Lower leg skin (tissue), 3 donors: ENCODE data around the gene JSRP1.

ENCODE experiments used
- POLR2A ChIP-seq, 2 donors: fragments of 450-650 bp; IDR thresholded peaks; one replicate each; pipeline ENCODE4 v1.6.1; 2016 to 2017; ENCODE audit warnings: antibody characterized with exemption in 2 of 2, mild to moderate bottlenecking in 1 of 2, moderate library complexity in 1 of 2
- TF ChIP-seq, protein P1 (sequence below), 3 donors: fragments of 450-650 bp; IDR thresholded peaks; one replicate each; pipeline ENCODE4 v1.5.1; 2016; ENCODE audit warnings: antibody characterized with exemption in 3 of 3, mild to moderate bottlenecking in 3 of 3, moderate library complexity in 2 of 3

DNA sequence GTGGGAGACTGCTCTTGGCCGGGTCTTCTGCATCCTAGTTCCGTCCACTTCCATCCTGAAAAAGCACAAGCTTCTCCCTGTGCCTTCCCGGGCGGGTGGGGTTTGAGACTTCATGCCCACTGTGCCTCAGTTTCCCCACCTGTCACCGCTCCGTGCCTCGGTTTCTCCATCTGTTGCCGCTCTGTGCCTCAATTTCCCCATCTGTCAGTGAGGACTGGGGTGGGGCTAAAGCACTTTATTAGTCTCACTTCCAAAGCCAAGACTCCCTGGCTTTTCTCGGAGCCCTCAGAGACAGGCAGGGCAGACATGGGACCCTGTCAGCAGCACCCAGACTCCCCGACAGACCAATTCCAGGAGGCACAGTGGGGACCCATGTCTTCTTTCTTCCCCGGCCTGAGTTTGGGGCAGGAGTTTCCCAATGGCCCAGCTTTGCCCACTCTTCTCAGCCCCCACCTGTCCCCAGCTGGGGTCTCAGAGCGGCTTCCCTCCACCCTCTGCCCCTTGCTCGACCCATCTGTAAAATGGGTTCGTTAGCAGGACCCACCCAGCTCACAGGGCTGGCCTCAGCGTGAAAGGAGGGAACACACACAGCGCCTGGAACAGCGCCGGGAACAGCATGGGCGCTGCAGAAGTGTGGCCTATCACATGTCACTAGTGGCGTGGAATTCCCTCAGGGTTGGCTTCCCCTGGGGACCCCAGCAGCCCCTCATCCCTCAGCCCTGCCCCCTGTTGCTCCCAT is 30.4 kb upstream of the JSRP1 start:
- no peak for TF ChIP-seq POLR2A (IDR thresholded peaks at IDR 0.05)
- TF ChIP-seq, protein P1, sequence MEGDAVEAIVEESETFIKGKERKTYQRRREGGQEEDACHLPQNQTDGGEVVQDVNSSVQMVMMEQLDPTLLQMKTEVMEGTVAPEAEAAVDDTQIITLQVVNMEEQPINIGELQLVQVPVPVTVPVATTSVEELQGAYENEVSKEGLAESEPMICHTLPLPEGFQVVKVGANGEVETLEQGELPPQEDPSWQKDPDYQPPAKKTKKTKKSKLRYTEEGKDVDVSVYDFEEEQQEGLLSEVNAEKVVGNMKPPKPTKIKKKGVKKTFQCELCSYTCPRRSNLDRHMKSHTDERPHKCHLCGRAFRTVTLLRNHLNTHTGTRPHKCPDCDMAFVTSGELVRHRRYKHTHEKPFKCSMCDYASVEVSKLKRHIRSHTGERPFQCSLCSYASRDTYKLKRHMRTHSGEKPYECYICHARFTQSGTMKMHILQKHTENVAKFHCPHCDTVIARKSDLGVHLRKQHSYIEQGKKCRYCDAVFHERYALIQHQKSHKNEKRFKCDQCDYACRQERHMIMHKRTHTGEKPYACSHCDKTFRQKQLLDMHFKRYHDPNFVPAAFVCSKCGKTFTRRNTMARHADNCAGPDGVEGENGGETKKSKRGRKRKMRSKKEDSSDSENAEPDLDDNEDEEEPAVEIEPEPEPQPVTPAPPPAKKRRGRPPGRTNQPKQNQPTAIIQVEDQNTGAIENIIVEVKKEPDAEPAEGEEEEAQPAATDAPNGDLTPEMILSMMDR (IDR thresholded peaks at IDR 0.05) = no peak
